IgD-negative memory B cell (primary cell): ENCODE results near the gene CD226. TPM values are rescaled to one million over a fixed set of nuclear protein-coding genes. Genes with fewer than 3 reads are reported as not detected.
"Not testable (repeated sequence)": the region's sequence is repeated elsewhere in the genome, so short reads cannot be mapped to it uniquely, and the experiment has no call there.

Experiments
- H3K27ac Mint-ChIP-seq, 3 donors: one replicate each; pipeline ENCODE4 v1.8.0; 2020 to 2022; ENCODE audit warnings: mild to moderate bottlenecking in 3 of 3, mixed read lengths in 3 of 3, moderate library complexity in 1 of 3
- H3K27me3 Mint-ChIP-seq: one replicate; pipeline ENCODE4 v1.8.0; 2021; ENCODE audit warnings: mixed read lengths
- H3K36me3 Mint-ChIP-seq: one replicate; pipeline ENCODE4 v1.8.0; 2020; ENCODE audit warnings: mild to moderate bottlenecking, mixed read lengths
- H3K4me1 Mint-ChIP-seq, 3 donors: one replicate each; pipeline ENCODE4 v1.8.0; 2020 to 2022; ENCODE audit warnings: mixed read lengths in 3 of 3, mild to moderate bottlenecking in 1 of 3
- H3K4me3 Mint-ChIP-seq, 4 donors: one replicate each; pipeline ENCODE4 v1.8.0; 2020 to 2022; ENCODE audit warnings: mild to moderate bottlenecking in 4 of 4, mixed read lengths in 4 of 4, moderate library complexity in 3 of 4
- H3K9me3 Mint-ChIP-seq, 3 donors: one replicate each; pipeline ENCODE4 v1.8.0; 2020 to 2021; ENCODE audit warnings: mixed read lengths in 3 of 3, mild to moderate bottlenecking in 1 of 3
- polyA plus RNA-seq: library from polyadenylated mRNA; unstranded; fragments of 300-500 nt; fragmentation: Illumina TruSeq; gene quantifications from one replicate; pipeline ENCODE4 v1.2.3, GENCODE V29; 2021

CD226 gene
- polyA plus RNA-seq, 1 donor from 2014 or later, result 3.8 TPM

- no peak overlapping the region for H3K4me3 Mint-ChIP-seq
- no peak overlapping the region for H3K27ac Mint-ChIP-seq
- peaks cover 7% of the 10 kb centered on the region for H3K36me3 Mint-ChIP-seq
- peaks cover 0 to 3% (median 0%) of the 10 kb centered on the region in 3 donors for H3K9me3 Mint-ChIP-seq
- peaks cover 2% of the 10 kb centered on the region for H3K27me3 Mint-ChIP-seq
- H3K4me1 Mint-ChIP-seq, result peaks cover 8 to 14% (median 8%) of the 10 kb centered on the region in 3 donors
Measured at GRCh38 chr18:69880083-69880482, 67.6 kb downstream of the CD226 start.

- not testable (repeated sequence) for H3K27me3 Mint-ChIP-seq, H3K27ac Mint-ChIP-seq, H3K36me3 Mint-ChIP-seq, H3K4me3 Mint-ChIP-seq, H3K9me3 Mint-ChIP-seq
- H3K4me1 Mint-ChIP-seq, result peaks cover 8 to 12% (median 8%) of the 10 kb centered on the region in 3 donors
Measured at GRCh38 chr18:69879051-69879450, 68.6 kb downstream of the CD226 start.

GRCh38 chr18:69878213-69878933 lies 69.3 kb downstream of the CD226 start:
- H3K27ac Mint-ChIP-seq, result no peak overlapping the region
- peaks cover 2% of the 10 kb centered on the region for H3K27me3 Mint-ChIP-seq
- H3K36me3 Mint-ChIP-seq, result peaks cover 7% of the 10 kb centered on the region
- peaks cover 0 to 3% (median 0%) of the 10 kb centered on the region in 3 donors for H3K9me3 Mint-ChIP-seq
- H3K4me1 Mint-ChIP-seq, result peaks cover 7 to 10% (median 8%) of the 10 kb centered on the region in 3 donors
- H3K4me3 Mint-ChIP-seq, result no peak overlapping the region

- Mint-ChIP-seq H3K27ac (no peak overlapping the region), H3K4me1 (no peaks in the 10 kb centered on the region), H3K27me3 (peaks cover 2% of the 10 kb centered on the region), H3K36me3 (peaks cover 9% of the 10 kb centered on the region), H3K4me3 (no peak overlapping the region), H3K9me3 (peaks cover 0 to 3% (median 0%) of the 10 kb centered on the region in 3 donors)
Measured at GRCh38 chr18:69876490-69876889, 71.2 kb downstream of the CD226 start.

- Mint-ChIP-seq H3K27ac (no peak overlapping the region), H3K4me3 (no peak overlapping the region), H3K36me3 (peaks cover 4% of the 10 kb centered on the region), H3K9me3 (peaks cover 0 to 3% (median 0%) of the 10 kb centered on the region in 3 donors), H3K4me1 (no peaks in the 10 kb centered on the region), H3K27me3 (peaks cover 3% of the 10 kb centered on the region)
Measured at GRCh38 chr18:69874058-69874457, 73.6 kb downstream of the CD226 start.

- H3K36me3 Mint-ChIP-seq, result peaks cover 2% of the 10 kb centered on the region
- peaks cover 1% of the 10 kb centered on the region for H3K27me3 Mint-ChIP-seq
- H3K4me3 Mint-ChIP-seq, result no peak overlapping the region
- H3K27ac Mint-ChIP-seq, result no peak overlapping the region
- H3K9me3 Mint-ChIP-seq, result no peaks in the 10 kb centered on the region
- no peaks in the 10 kb centered on the region for H3K4me1 Mint-ChIP-seq
Measured at GRCh38 chr18:69872661-69873060, 75.0 kb downstream of the CD226 start.

GRCh38 chr18:69871363-69871762 lies 76.3 kb downstream of the CD226 start:
- Mint-ChIP-seq H3K27me3 (peaks cover 1% of the 10 kb centered on the region), H3K4me3 (no peak overlapping the region), H3K9me3 (no peaks in the 10 kb centered on the region), H3K4me1 (no peaks in the 10 kb centered on the region), H3K36me3 (peaks cover 2% of the 10 kb centered on the region), H3K27ac (peak overlapping the region in 1 of 3 donors; percentile 66)

GRCh38 chr18:69870736-69871135 lies 76.9 kb downstream of the CD226 start:
- Mint-ChIP-seq H3K9me3 (no peaks in the 10 kb centered on the region), H3K36me3 (peaks cover 2% of the 10 kb centered on the region), H3K4me3 (no peak overlapping the region), H3K27me3 (peaks cover 1% of the 10 kb centered on the region), H3K27ac (peak overlapping the region in 1 of 3 donors; percentile 66), H3K4me1 (no peaks in the 10 kb centered on the region)

- Mint-ChIP-seq H3K27ac (no peak overlapping the region), H3K4me3 (no peak overlapping the region), H3K4me1 (no peaks in the 10 kb centered on the region), H3K27me3 (peaks cover 1% of the 10 kb centered on the region), H3K9me3 (no peaks in the 10 kb centered on the region), H3K36me3 (no peaks in the 10 kb centered on the region)
Measured at GRCh38 chr18:69866212-69866611, 81.5 kb downstream of the CD226 start.

- H3K36me3 Mint-ChIP-seq, result no peaks in the 10 kb centered on the region
Measured at GRCh38 chr18:69865776-69866175, 81.9 kb downstream of the CD226 start.

GRCh38 chr18:69864802-69865201 lies 82.9 kb downstream of the CD226 start:
- H3K4me3 Mint-ChIP-seq, H3K36me3 Mint-ChIP-seq, H3K9me3 Mint-ChIP-seq, H3K4me1 Mint-ChIP-seq, H3K27me3 Mint-ChIP-seq, H3K27ac Mint-ChIP-seq: not testable (repeated sequence)

More at GRCh38 chr18:69865776-69866175, 81.9 kb downstream of the CD226 start:
- no peak overlapping the region for H3K4me3 Mint-ChIP-seq
- peaks cover 1% of the 10 kb centered on the region for H3K27me3 Mint-ChIP-seq
- no peak overlapping the region for H3K27ac Mint-ChIP-seq
- no peaks in the 10 kb centered on the region for H3K9me3 Mint-ChIP-seq
- no peaks in the 10 kb centered on the region for H3K4me1 Mint-ChIP-seq

- Mint-ChIP-seq H3K4me3 (no peak overlapping the region), H3K27me3 (no peaks in the 10 kb centered on the region), H3K9me3 (peaks cover 0 to 4% (median 0%) of the 10 kb centered on the region in 3 donors), H3K27ac (no peak overlapping the region), H3K36me3 (no peaks in the 10 kb centered on the region), H3K4me1 (no peaks in the 10 kb centered on the region)
Measured at GRCh38 chr18:69858897-69859296, 88.8 kb downstream of the CD226 start.

- H3K9me3 Mint-ChIP-seq, result peaks cover 0 to 4% (median 0%) of the 10 kb centered on the region in 3 donors
- no peaks in the 10 kb centered on the region for H3K4me1 Mint-ChIP-seq
- no peaks in the 10 kb centered on the region for H3K27me3 Mint-ChIP-seq
- H3K36me3 Mint-ChIP-seq, result no peaks in the 10 kb centered on the region
- no peak overlapping the region for H3K4me3 Mint-ChIP-seq
- H3K27ac Mint-ChIP-seq, result no peak overlapping the region
Measured at GRCh38 chr18:69854455-69854854, 93.2 kb downstream of the CD226 start.

GRCh38 chr18:69853051-69853450 lies 94.6 kb downstream of the CD226 start:
- no peak overlapping the region for H3K27ac Mint-ChIP-seq
- H3K4me3 Mint-ChIP-seq, result no peak overlapping the region
- H3K36me3 Mint-ChIP-seq, result no peaks in the 10 kb centered on the region
- H3K4me1 Mint-ChIP-seq, result no peaks in the 10 kb centered on the region
- peaks cover 0 to 4% (median 0%) of the 10 kb centered on the region in 3 donors for H3K9me3 Mint-ChIP-seq
- H3K27me3 Mint-ChIP-seq, result no peaks in the 10 kb centered on the region

GRCh38 chr18:69845593-69846506 lies 101.8 kb downstream of the CD226 start:
- Mint-ChIP-seq H3K9me3 (no peaks in the 10 kb centered on the region), H3K4me1 (no peaks in the 10 kb centered on the region), H3K27ac (no peak overlapping the region), H3K27me3 (peaks cover 3% of the 10 kb centered on the region), H3K4me3 (no peak overlapping the region), H3K36me3 (no peaks in the 10 kb centered on the region)
